OCI-M2 (cell line): ENCODE measurements around the gene GRIP2.

Experiments used
- DNase-seq: peaks from one replicate; lab custom pipeline; 2025; ENCODE audit not compliant: unreplicated experiment; lab: John Stamatoyannopoulos, UW

GRIP2 gene

DNA sequence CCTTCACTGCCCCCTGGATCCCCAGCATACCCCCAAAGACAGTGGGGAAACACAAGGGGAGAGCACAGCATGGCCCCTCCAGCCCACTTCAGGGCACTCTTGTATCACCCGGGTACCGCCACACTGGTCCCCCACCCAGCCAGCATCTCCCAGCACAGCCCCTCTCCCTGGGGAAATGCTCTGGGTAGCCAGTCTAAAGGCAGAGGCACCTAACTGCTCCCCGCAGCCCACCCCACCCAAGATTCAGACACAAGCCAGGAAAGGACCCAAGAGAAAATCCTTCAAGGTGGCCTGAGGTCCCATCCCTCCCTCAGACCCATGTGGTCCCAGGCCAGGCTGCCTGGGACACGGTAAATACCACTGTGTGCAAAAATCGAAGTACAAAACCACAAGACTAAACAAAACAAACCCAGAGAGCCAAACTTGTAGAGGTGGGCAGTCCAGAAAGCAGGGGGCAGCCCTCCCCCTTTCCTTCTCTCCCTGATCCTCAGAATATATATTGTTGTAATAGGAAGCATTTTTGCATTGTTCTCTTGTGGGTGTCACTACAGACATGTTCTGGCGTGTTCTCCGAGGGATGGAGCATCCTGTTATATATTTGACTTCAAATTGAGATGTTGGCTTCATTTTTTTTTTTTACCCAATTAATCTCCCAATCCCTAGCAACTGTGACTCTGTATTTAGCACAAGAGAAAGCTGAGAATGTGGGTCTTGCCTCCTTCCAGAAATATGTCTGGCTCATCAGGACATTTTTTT, 51.7 kb downstream of the GRIP2 start:
- no peak for DNase-seq

DNA sequence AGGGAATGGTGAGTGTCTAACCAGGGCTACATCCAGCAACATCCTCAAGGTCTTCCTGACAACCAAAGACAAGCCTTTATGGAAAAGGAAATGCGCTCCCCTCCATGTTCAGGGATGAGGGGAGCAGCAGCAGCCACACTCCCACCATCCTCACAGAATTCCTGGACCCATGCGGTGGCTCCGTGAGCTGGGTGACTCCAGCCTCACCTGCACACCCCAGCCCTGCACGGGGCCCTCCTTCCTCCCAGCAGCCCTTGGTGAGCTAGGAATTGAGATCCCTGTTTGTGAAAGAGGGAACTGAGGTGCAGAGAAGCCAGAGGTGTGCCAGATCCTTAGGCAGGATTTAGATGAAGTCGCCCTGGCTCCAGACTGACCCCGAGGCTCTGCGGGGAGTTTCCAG, 52.3 kb downstream of the GRIP2 start:
- no peak for DNase-seq

GRCh38 chr3:14487086-14487485, 53.1 kb downstream of the GRIP2 start:
- DNase-seq, result no peak

DNA sequence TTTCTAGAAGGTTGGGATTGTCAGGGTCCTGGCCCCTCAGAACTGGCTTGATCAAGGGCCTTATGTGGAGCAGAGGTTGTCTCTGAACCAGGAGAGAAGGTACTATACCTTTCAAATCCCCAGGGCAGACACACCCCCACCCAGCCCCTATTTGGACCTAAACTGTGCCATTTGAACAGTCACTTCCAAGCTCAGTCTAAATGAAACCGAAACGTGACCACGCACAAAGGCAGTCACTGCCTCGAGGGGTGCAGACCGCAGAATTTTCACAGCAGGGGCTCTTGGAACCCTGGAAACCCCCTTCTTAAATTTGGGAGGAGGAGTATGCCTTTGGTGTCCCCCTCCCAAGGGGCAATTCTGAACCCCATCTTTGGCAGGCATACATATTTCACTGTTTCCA, 53.7 kb downstream of the GRIP2 start:
- no peak for DNase-seq

GRCh38 chr3:14485981-14486380, 54.2 kb downstream of the GRIP2 start:
- no peak for DNase-seq

DNA sequence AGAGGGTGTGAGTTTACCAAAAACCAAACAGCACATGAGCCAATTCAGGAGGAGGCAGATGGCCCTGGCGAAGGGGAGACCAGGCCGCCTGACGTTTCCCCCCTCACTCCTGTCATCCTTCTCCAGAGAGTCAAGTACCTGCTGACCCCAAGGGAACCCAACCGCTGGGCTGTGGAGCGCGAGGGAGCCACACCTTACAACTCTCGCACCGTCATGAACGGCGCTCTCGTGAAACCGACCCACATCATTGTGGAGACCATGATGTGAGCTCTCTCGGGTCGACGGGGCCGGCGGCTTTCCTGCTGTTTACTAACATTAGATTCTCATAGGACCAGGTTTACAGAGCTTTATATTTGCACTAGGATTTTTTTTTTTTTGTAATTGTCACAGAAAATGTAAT, 55.4 kb downstream of the GRIP2 start:
- no peak for DNase-seq

- DNase-seq, result no peak
Measured at GRCh38 chr3:14483286-14483685, 56.9 kb downstream of the GRIP2 start.

DNA sequence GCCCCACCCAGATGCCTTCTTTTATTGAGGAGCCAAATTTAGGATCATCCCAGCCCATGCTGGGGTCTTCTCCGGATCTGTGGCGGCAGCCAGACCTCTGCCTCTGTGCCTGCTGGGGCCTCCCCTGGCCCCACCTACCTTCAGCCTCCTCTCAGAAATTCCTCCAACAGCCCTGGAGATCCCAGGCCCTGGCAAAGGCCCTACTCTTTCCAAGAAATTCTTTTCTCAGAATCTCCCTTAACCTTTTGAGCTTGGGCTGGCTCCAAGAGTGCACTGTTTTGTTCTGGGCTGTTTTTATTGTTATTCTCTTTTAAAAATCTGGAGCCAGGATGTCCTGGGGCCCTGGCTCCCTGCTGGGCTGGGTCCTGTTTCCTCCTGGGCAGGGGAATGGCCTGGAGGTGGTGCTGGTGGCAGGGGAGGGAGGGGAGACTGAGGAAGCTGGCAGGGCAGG, 57.8 kb downstream of the GRIP2 start:
- no peak for DNase-seq

DNA sequence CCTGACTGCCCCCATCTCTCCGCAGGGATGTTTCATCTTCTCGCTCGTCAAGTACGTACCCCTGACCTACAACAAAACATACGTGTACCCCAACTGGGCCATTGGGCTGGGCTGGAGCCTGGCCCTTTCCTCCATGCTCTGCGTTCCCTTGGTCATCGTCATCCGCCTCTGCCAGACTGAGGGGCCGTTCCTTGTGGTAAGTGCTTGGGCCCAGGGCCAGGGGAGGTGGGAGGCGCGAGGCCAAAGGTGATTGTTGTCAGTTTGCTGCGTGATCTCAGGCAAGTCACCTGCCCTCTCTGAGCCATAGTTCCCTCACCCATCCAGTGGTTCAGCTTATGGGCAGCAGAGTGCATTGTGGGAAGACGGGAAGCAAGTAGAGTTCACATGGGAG, 58.5 kb downstream of the GRIP2 start:
- DNase-seq, result no peak

DNA sequence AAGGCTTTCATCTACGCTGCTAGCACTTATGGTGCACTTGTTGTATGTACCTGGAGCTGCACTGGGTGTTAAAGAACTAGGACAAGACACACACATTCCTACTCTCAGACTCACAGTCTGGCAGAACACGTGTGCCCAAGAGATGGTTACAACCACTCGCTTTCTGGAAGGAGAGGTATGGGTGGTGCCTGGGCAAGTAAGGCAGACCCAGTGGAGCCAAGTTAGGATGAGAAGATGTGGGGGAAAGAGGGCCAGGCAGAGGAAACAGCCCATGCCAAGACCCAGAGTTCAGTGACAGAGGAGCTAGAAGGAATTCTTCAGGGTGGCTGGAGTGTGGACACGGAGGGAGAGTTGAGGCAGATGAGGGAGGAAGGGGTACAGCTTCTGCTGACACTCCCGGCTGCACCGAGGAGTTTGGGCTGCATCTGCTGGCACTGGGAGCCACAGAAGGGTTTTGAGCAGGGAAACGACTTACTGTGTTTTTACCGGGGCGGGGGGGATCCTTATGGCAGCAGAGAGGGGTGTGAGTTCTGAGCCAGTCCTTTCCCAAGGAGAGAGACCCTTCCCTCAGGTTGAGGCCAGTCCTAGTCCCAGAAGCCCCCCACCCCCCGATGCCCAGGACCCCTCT, 59.0 kb downstream of the GRIP2 start:
- no peak for DNase-seq

- DNase-seq, result no peak
Measured at GRCh38 chr3:14480207-14481017, 59.7 kb downstream of the GRIP2 start.

GRCh38 chr3:14479591-14479990, 60.6 kb downstream of the GRIP2 start:
- DNase-seq, result no peak

DNA sequence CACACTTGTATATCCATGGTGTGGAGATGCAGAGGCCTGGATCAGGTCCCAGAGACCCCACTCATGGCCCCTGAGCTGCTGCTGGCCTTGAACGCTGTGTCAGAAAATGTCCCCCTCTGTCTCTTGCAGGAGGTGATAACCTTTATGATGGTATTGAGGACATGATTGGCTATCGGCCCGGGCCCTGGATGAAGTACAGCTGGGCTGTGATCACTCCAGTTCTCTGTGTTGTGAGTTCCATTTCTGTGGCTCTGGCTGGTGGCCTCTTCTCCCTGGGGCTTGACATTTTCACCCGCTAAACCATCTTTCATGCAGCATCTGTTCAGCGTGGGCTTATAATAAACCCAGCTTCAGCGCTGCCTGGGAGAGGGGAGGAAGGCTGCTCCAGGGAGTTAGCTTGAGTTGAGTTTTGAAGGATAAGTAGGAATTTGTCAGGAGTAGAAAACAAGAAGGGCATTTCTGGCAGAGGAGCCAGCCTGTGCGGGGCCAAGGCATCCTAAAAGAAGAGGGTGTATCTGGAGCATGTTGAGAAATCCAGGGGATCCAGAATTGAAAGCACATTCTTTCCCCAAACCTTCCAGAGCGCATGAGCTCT, 61.1 kb downstream of the GRIP2 start:
- DNase-seq, result no peak

- DNase-seq, result no peak
Measured at GRCh38 chr3:14477311-14477935, 62.7 kb downstream of the GRIP2 start.

DNA sequence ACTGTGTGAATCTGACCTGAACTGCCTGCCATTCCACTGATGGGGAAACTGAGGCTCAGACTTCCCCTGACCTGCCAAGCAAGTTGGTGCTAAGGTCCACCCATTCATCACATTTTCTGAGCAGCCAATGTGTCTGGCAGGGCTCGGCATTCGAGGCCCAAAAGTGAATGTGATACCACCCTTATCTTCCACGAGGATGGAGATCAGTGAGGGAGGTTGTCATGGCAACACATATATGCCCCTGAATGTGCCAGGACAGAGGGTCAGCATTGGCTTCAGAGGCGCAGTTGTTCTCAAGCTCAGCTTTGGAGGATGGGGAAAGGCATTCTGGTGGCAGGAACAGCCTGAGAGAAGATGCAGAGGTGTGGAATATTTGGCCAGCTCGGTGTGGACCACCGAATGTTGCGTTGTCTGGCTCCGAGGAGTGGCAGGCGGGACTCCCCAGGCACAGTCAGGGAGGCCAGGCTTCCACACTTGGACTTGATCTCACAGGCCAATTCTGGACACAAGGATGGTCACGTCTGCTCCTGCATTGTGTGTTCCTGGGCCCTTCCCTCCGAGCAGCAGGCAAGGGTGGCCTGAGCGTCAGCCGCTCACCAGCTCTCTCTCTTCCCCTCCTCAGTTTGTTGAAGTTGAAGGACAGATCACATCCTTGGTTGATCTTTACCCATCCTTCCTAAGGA, 63.4 kb downstream of the GRIP2 start:
- no peak for DNase-seq

- DNase-seq, result no peak
Measured at GRCh38 chr3:14475621-14476020, 64.5 kb downstream of the GRIP2 start.

- no peak for DNase-seq
Measured at GRCh38 chr3:14474363-14475081, 65.6 kb downstream of the GRIP2 start.

GRCh38 chr3:14473411-14473891, 66.7 kb downstream of the GRIP2 start:
- no peak for DNase-seq

DNA sequence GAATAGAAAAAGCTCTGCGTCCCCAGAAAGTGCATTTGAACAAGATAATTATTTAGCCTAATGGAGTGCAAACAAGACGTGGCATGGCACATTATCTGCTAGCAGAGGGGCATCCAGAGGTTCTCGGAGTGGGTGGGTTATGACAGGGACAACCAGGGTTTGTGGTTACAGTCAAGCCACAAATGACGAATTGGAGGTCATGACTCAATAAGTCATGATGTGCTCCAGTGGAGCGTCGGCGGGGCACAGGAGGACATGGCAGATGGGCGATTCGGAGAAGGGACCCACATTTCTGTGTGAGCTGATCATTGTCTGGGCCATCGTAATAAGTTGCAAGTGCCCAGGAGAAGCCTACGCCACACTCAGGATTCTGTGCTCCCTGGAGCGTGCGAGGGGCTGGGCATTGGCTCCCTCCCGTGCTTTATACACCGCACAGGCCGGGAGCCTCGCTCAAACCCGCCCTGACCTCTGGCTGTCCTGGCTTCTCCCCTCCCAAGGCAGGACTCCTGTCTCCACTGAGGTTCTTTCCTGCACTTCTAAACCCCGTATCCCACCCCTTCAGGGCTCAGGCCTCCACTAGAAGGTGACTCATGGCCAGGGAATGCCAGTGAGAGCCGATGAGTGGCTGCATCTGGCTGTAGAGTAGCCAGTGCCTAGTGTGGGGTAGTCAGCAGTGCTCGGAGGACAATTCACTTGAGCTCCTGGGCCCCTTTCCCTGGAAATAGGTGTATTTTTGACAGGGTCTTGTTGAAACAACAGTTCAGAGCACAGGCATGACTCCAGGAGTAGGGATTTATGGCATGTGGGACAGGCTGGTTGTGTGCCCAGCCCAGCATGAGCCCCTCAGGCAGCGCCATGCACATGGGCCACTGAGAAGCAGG, 67.4 kb downstream of the GRIP2 start:
- DNase-seq, result no peak
